Subcutaneous abdominal adipose tissue (tissue), 5 donors: Measurements from ENCODE around the gene MYO10.

Experiments used
- H3K27ac ChIP-seq: one replicate; pipeline ENCODE4 v1.7.0; 2013; ENCODE audit warnings: low read depth, mild to moderate bottlenecking, inconsistent platforms, low read length, moderate library complexity
- H3K27me3 ChIP-seq, 5 donors: one replicate each; pipeline ENCODE4 v1.7.0; 2013; ENCODE audit warnings: low read length in 5 of 5, inconsistent platforms in 1 of 5; ENCODE audit not compliant: control insufficient read depth in 5 of 5, insufficient read depth in 4 of 5
- H3K36me3 ChIP-seq, 5 donors: one replicate each; pipeline ENCODE4 v1.7.0; 2013; ENCODE audit warnings: low read length in 5 of 5; ENCODE audit not compliant: control insufficient read depth in 5 of 5, insufficient read depth in 5 of 5
- H3K4me1 ChIP-seq, 5 donors: one replicate each; pipeline ENCODE4 v1.7.0; 2013; ENCODE audit warnings: low read length in 5 of 5, mild to moderate bottlenecking in 3 of 5, moderate library complexity in 1 of 5; ENCODE audit not compliant: control insufficient read depth in 5 of 5, insufficient read depth in 5 of 5
- H3K4me3 ChIP-seq, 5 donors: one replicate each; pipeline ENCODE4 v1.7.0; 2013; ENCODE audit warnings: low read length in 5 of 5, low read depth in 1 of 5
- H3K9ac ChIP-seq, 5 donors: one replicate each; pipeline ENCODE4 v1.7.0; 2013; ENCODE audit warnings: low read length in 5 of 5, mild to moderate bottlenecking in 4 of 5, moderate library complexity in 3 of 5
- H3K9me3 ChIP-seq, 5 donors: one replicate each; pipeline ENCODE4 v1.7.0; 2013; ENCODE audit warnings: low read length in 5 of 5; ENCODE audit not compliant: control insufficient read depth in 5 of 5
- donor health status: healthy.
- donor health status: healthy.
- donor health status: healthy.
- donor health status: healthy.
- donor health status: healthy.

MYO10 gene

GRCh38 chr5:16855898-16856297 is 80.2 kb downstream of the MYO10 start:
- Histone ChIP-seq H3K9me3 (peaks cover 0 to 7% (median 6%) of the 10 kb centered on the region in 5 donors), H3K36me3 (no peaks in the 10 kb centered on the region), H3K27ac (no peak overlapping the region), H3K4me1 (peaks cover 0 to 16% (median 3%) of the 10 kb centered on the region in 5 donors), H3K4me3 (no peak overlapping the region), H3K27me3 (no peaks in the 10 kb centered on the region), H3K9ac (no peak overlapping the region)

- Histone ChIP-seq H3K4me1 (peaks cover 0 to 16% (median under 1%) of the 10 kb centered on the region in 5 donors), H3K27ac (no peak overlapping the region), H3K4me3 (no peak overlapping the region), H3K9me3 (peaks cover 0 to 7% (median 6%) of the 10 kb centered on the region in 5 donors), H3K9ac (no peak overlapping the region), H3K36me3 (no peaks in the 10 kb centered on the region), H3K27me3 (no peaks in the 10 kb centered on the region)
Measured at GRCh38 chr5:16855485-16855884, 80.6 kb downstream of the MYO10 start.

GRCh38 chr5:16854351-16854750 is 81.7 kb downstream of the MYO10 start:
- Histone ChIP-seq H3K27me3 (no peaks in the 10 kb centered on the region), H3K4me3 (no peak overlapping the region), H3K27ac (no peak overlapping the region), H3K9me3 (peaks cover 0 to 6% (median 5%) of the 10 kb centered on the region in 5 donors), H3K9ac (no peak overlapping the region), H3K4me1 (peaks cover 0 to 16% (median 0%) of the 10 kb centered on the region in 5 donors), H3K36me3 (no peaks in the 10 kb centered on the region)

GRCh38 chr5:16853518-16853917 is 82.6 kb downstream of the MYO10 start:
- Histone ChIP-seq H3K27me3 (no peaks in the 10 kb centered on the region), H3K27ac (no peak overlapping the region), H3K4me1 (peaks cover 0 to 16% (median 0%) of the 10 kb centered on the region in 5 donors), H3K4me3 (no peak overlapping the region), H3K36me3 (no peaks in the 10 kb centered on the region), H3K9me3 (no peaks in the 10 kb centered on the region), H3K9ac (no peak overlapping the region)

DNA sequence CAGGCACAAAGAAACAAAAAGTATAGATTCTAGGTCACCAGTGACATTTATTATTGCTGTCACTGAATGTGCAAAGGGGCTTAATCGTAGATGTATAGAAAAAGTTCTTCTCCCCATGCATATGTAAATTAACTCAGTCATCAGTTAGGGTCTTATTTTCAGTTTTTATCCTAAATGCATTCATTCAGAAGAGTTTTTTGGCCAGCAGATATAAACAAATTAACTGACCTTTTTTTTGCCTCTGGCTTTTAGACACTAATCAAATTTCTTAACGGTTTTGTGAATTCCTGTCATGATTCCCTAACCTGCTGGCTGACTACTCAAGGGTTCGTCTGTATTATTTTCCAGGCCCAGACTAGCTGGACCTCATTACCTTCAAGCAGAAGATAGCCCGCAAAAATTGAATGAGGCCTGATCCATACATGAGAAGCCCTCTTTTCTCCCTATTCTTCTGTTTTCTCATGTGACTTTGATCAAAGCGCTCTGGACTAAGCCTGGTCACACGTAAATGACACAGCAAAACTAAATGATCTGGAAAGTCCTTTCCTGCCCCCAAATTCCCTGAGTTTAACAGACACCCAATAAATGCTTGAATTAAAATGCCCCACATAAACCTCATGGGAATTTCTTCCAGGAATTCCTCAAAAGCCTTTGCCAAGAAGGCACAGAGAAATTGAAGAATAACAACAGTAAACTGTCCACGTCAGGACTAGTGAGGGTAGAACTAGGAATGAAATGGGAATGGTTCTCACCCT is 83.7 kb downstream of the MYO10 start:
- Histone ChIP-seq H3K9ac (no peak overlapping the region), H3K9me3 (no peaks in the 10 kb centered on the region), H3K4me1 (peaks cover 0 to 16% (median 0%) of the 10 kb centered on the region in 5 donors), H3K27ac (no peak overlapping the region), H3K27me3 (no peaks in the 10 kb centered on the region), H3K36me3 (no peaks in the 10 kb centered on the region), H3K4me3 (no peak overlapping the region)

- Histone ChIP-seq H3K4me1 (peaks cover 0 to under 1% (median 0%) of the 10 kb centered on the region in 5 donors), H3K4me3 (no peak overlapping the region), H3K27me3 (no peaks in the 10 kb centered on the region), H3K9me3 (no peaks in the 10 kb centered on the region), H3K36me3 (no peaks in the 10 kb centered on the region), H3K9ac (no peak overlapping the region), H3K27ac (no peak overlapping the region)
Measured at GRCh38 chr5:16849775-16850174, 86.3 kb downstream of the MYO10 start.

- Histone ChIP-seq H3K27me3 (no peaks in the 10 kb centered on the region), H3K4me1 (no peaks in the 10 kb centered on the region), H3K27ac (no peak overlapping the region), H3K9ac (no peak overlapping the region), H3K4me3 (no peak overlapping the region), H3K36me3 (no peaks in the 10 kb centered on the region), H3K9me3 (no peaks in the 10 kb centered on the region)
Measured at GRCh38 chr5:16849181-16849580, 86.9 kb downstream of the MYO10 start.

GRCh38 chr5:16844952-16845351 is 91.1 kb downstream of the MYO10 start:
- H3K27ac ChIP-seq: no peak overlapping the region
- H3K27me3 ChIP-seq: no peaks in the 10 kb centered on the region
- H3K9me3 ChIP-seq: no peaks in the 10 kb centered on the region
- no peaks in the 10 kb centered on the region for H3K36me3 ChIP-seq
- H3K4me1 ChIP-seq: peaks cover 0 to 10% (median 2%) of the 10 kb centered on the region in 5 donors
- no peak overlapping the region for H3K9ac ChIP-seq
- H3K4me3 ChIP-seq: no peak overlapping the region

DNA sequence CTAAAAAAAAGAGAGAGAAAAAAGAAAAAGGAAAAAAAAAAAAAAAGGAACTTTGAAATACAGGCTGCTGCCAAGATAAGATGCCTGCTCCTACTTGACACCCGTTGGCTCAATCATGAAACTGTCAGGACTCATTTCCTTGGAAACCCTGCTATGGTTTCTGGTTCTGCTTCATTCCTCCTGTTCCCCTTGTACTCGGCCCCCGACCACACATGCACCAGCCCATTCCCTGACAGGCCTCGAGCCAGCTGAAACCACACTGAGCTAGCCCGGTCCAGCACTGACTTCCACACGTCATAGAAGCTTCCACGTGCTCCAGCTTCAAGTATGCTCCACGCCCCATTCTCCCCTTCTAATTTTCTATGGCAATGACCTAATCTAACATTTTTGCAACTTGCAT is 93.2 kb downstream of the MYO10 start:
- Histone ChIP-seq H3K4me1 (peaks cover 0 to 10% (median 2%) of the 10 kb centered on the region in 5 donors), H3K9ac (no peak overlapping the region), H3K27me3 (no peaks in the 10 kb centered on the region), H3K9me3 (no peaks in the 10 kb centered on the region), H3K27ac (no peak overlapping the region), H3K36me3 (no peaks in the 10 kb centered on the region), H3K4me3 (no peak overlapping the region)

DNA sequence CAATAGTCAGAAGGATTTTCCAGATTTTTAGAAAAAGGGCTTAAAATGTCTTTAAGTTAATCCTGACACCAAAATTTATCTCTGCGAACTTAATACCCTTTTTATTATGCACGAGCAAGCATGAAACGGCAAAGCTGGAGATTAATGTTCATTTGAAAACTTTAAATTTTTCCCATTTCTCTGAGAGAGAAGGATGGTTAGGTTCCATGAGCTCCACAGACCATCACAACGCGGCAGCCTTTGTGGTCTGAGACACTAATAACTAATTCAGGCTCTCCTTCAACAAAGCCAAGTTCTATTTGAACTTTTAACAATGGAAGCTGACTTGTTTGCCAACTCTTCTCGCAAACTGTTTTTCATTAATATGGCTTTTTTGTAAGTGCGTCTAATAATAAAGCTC is 94.7 kb downstream of the MYO10 start:
- Histone ChIP-seq H3K4me3 (no peak overlapping the region), H3K27ac (no peak overlapping the region), H3K9ac (no peak overlapping the region), H3K36me3 (no peaks in the 10 kb centered on the region), H3K27me3 (no peaks in the 10 kb centered on the region), H3K4me1 (peaks cover 0 to 10% (median 2%) of the 10 kb centered on the region in 5 donors), H3K9me3 (no peaks in the 10 kb centered on the region)
